OCI-LY1 (cell line): ENCODE data around the gene ANKRD13A.
"Not testable (repeated sequence)": the region's sequence is repeated elsewhere in the genome, so short reads cannot be mapped to it uniquely, and the experiment has no call there.

Experiments used
- EZH2 ChIP-seq: fragments of 200-600 bp; sonication (generic), shearing (Covaris generic); IDR thresholded peaks from 2 replicates; pipeline ENCODE4 v1.8.0; 2017; ENCODE audit warnings: borderline replicate concordance, mixed run types, mild to moderate bottlenecking, antibody characterized with exemption, low read length, moderate library complexity, mixed read lengths
- TF ChIP-seq, protein P1 (sequence below): fragments of 200-600 bp; sonication (generic), shearing (Covaris generic); IDR thresholded peaks from 2 replicates; pipeline ENCODE4 v1.5.1; 2017; ENCODE audit warnings: mild to moderate bottlenecking, antibody characterized with exemption, low read length, moderate library complexity, mixed read lengths

- not testable (repeated sequence) for TF ChIP-seq EZH2
- TF ChIP-seq, protein P1, sequence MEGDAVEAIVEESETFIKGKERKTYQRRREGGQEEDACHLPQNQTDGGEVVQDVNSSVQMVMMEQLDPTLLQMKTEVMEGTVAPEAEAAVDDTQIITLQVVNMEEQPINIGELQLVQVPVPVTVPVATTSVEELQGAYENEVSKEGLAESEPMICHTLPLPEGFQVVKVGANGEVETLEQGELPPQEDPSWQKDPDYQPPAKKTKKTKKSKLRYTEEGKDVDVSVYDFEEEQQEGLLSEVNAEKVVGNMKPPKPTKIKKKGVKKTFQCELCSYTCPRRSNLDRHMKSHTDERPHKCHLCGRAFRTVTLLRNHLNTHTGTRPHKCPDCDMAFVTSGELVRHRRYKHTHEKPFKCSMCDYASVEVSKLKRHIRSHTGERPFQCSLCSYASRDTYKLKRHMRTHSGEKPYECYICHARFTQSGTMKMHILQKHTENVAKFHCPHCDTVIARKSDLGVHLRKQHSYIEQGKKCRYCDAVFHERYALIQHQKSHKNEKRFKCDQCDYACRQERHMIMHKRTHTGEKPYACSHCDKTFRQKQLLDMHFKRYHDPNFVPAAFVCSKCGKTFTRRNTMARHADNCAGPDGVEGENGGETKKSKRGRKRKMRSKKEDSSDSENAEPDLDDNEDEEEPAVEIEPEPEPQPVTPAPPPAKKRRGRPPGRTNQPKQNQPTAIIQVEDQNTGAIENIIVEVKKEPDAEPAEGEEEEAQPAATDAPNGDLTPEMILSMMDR, result not testable (repeated sequence)
These were observed 56.4 kb downstream of the ANKRD13A start for GRCh38 chr12:110055375-110056352.
